GM15510 (cell line): ENCODE results near the gene DLGAP4.

Source experiments
- POLR2A ChIP-seq: IDR thresholded peaks from 3 replicates; pipeline ENCODE4 v1.6.1; 2011; ENCODE audit warnings: borderline replicate concordance; ENCODE audit not compliant: insufficient read length; ENCODE audit errors: extremely low read depth

Gene DLGAP4

GRCh38 chr20:36461600-36462439, 155.7 kb downstream of the DLGAP4 start:
- TF ChIP-seq POLR2A = no peak

- no peak for TF ChIP-seq POLR2A
Measured at GRCh38 chr20:36462440-36463211, 156.5 kb downstream of the DLGAP4 start.

- TF ChIP-seq POLR2A = no peak
Measured at GRCh38 chr20:36463212-36464061, 157.3 kb downstream of the DLGAP4 start.

- TF ChIP-seq POLR2A = no peak
Measured at GRCh38 chr20:36465109-36466080, 159.3 kb downstream of the DLGAP4 start.

- no peak for TF ChIP-seq POLR2A
Measured at GRCh38 chr20:36466089-36466488, 159.9 kb downstream of the DLGAP4 start.

GRCh38 chr20:36467076-36467999, 161.2 kb downstream of the DLGAP4 start:
- TF ChIP-seq POLR2A = no peak

- TF ChIP-seq POLR2A = no peak
Measured at GRCh38 chr20:36468149-36469000, 162.2 kb downstream of the DLGAP4 start.

- TF ChIP-seq POLR2A = no peak
Measured at GRCh38 chr20:36469973-36470372, 163.8 kb downstream of the DLGAP4 start.

- TF ChIP-seq POLR2A = no peak
Measured at GRCh38 chr20:36471885-36472636, 165.9 kb downstream of the DLGAP4 start.

GRCh38 chr20:36472637-36473090, 166.5 kb downstream of the DLGAP4 start:
- TF ChIP-seq POLR2A = peak; percentile 17

GRCh38 chr20:36473164-36473563, 167.0 kb downstream of the DLGAP4 start:
- TF ChIP-seq POLR2A = no peak
